ENCODE results near the gene SPIC. TPM values are rescaled to one million over a fixed set of nuclear protein-coding genes. Genes with fewer than 3 reads are reported as not detected.

SPIC gene
- total and polyA plus RNA-seq, 2 donors (not counting 3 experiments of a cell fraction or from before 2014, with no cell fraction given), result not detected

DNA sequence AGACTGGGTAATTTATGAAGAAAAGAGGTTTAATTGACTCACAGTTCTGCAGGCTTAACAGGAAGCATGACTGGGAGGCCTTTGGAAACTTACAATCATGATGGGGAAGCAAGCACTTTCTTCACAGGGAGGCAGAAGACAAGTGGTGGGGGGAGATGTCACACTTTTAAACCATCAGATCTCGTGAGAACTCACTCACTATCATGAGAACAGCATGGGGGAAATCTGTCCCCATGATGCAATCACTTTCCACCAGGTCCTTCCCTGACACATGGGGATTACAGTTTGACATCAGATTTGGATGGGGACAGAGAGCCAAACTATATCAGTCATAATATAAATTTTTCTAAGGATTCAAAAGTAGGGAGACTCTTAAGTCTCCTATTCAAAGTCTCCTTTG is 46.0 kb downstream of the SPIC start:
- H3K79me2 ChIP-seq (ENCODE audit: control insufficient read depth, insufficient read depth, low read length), result no peaks in the 10 kb centered on the region
- H3K27ac ChIP-seq (ENCODE audit: insufficient read depth, low read depth, low read length), result no peak overlapping the region
- no peak overlapping the region for H2AFZ ChIP-seq (ENCODE audit: low read depth, low read length)
- no peaks in the 10 kb centered on the region for H4K20me1 ChIP-seq (replicated peaks; ENCODE audit: control insufficient read depth, extremely low read depth, insufficient read depth, low read length)
- no peaks in the 10 kb centered on the region for H3K4me1 ChIP-seq (ENCODE audit: control insufficient read depth, extremely low read depth, insufficient read depth, low read length)
- dilution Hi-C loops (cut with MboI; ENCODE audit: extremely low pct_ligation_motif_present, low sequenced_read_pairs), result no loop called here
- H3K9me1 ChIP-seq (replicated peaks; ENCODE audit: control insufficient read depth, extremely low read depth, insufficient read depth, low read length), result no peaks in the 10 kb centered on the region
- H3K4me3 ChIP-seq (replicated peaks in 1 of 3; ENCODE audit: insufficient read depth in 1 of 3, low read depth in 1 of 3, low read length in 3 of 3), result no peak overlapping the region
- TF ChIP-seq, protein P1, sequence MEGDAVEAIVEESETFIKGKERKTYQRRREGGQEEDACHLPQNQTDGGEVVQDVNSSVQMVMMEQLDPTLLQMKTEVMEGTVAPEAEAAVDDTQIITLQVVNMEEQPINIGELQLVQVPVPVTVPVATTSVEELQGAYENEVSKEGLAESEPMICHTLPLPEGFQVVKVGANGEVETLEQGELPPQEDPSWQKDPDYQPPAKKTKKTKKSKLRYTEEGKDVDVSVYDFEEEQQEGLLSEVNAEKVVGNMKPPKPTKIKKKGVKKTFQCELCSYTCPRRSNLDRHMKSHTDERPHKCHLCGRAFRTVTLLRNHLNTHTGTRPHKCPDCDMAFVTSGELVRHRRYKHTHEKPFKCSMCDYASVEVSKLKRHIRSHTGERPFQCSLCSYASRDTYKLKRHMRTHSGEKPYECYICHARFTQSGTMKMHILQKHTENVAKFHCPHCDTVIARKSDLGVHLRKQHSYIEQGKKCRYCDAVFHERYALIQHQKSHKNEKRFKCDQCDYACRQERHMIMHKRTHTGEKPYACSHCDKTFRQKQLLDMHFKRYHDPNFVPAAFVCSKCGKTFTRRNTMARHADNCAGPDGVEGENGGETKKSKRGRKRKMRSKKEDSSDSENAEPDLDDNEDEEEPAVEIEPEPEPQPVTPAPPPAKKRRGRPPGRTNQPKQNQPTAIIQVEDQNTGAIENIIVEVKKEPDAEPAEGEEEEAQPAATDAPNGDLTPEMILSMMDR (IDR thresholded peaks at IDR 0.05; ENCODE audit: extremely low read depth in 1 of 2, insufficient read depth in 1 of 2, low read depth in 1 of 2, low read length in 2 of 2), result no peak
- TF ChIP-seq POLR2AphosphoS5 (IDR thresholded peaks at IDR 0.05; ENCODE audit: insufficient read depth, low read depth, low read length), result no peak
- intact Hi-C loops (cut with micrococcal nuclease), result no loop called here
- no peaks in the 10 kb centered on the region for H3K9me3 ChIP-seq (replicated peaks; ENCODE audit: control insufficient read depth, insufficient read depth, low read length)
- H3K36me3 ChIP-seq (ENCODE audit: control insufficient read depth in 2 of 2, extremely low read depth in 1 of 2, insufficient read depth in 2 of 2, low read length in 2 of 2), result no peaks in the 10 kb centered on the region
- no TSS peak for BruUV-seq (replicated peaks)
- no peak for FAIRE-seq
- no peaks in the 10 kb centered on the region for H3K27me3 ChIP-seq (ENCODE audit: control insufficient read depth in 2 of 2, insufficient read depth in 2 of 2, low read length in 2 of 2)
- DNase-seq (ENCODE audit: low read depth, low spot score), result no peak
- CTCF ChIA-PET, result no interaction called here
- H3K4me2 ChIP-seq (ENCODE audit: insufficient read depth, low read length), result no peak overlapping the region
- POLR2A ChIA-PET, result no interaction called here
- no peak overlapping the region for H3K9ac ChIP-seq (replicated peaks; ENCODE audit: extremely low read depth, insufficient read depth, low read length)

DNA sequence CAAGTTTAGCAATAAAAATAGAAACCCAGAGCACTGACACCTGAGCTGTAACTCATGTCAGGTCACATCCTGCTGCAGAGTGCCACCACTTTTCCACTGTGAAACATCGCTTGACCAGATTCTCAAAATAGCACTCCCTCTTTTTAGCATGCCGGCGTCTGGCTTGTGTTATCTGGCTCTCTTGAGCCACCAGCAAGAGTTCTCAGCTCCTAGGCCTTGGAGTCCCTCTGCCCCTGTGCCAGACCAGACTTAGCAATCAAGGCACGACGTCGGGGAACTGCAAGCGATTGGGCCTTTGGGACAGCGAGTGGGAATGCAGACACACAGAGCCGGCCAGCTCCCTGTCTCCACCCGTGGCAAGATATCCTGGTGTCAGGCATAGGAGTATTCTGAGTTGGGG is 52.5 kb downstream of the SPIC start:
- dilution Hi-C loops (cut with MboI; ENCODE audit: extremely low pct_ligation_motif_present, low sequenced_read_pairs), result no loop called here
- FAIRE-seq, result no peak
- TF ChIP-seq, protein P1 (IDR thresholded peaks at IDR 0.05; ENCODE audit: extremely low read depth in 1 of 2, insufficient read depth in 1 of 2, low read depth in 1 of 2, low read length in 2 of 2), result no peak

More for the DNA sequence above, 52.5 kb downstream of the SPIC start:
- Histone ChIP-seq H2AFZ (ENCODE audit: low read depth, low read length) (no peak overlapping the region), H3K27ac (ENCODE audit: insufficient read depth, low read depth, low read length) (no peak overlapping the region), H3K4me2 (ENCODE audit: insufficient read depth, low read length) (no peak overlapping the region), H3K9ac (replicated peaks; ENCODE audit: extremely low read depth, insufficient read depth, low read length) (no peak overlapping the region), H3K79me2 (ENCODE audit: control insufficient read depth, insufficient read depth, low read length) (no peaks in the 10 kb centered on the region), H3K4me3 (replicated peaks in 1 of 3; ENCODE audit: insufficient read depth in 1 of 3, low read depth in 1 of 3, low read length in 3 of 3) (no peak overlapping the region), H4K20me1 (replicated peaks; ENCODE audit: control insufficient read depth, extremely low read depth, insufficient read depth, low read length) (no peaks in the 10 kb centered on the region), H3K27me3 (ENCODE audit: control insufficient read depth in 2 of 2, insufficient read depth in 2 of 2, low read length in 2 of 2) (no peaks in the 10 kb centered on the region), H3K9me1 (replicated peaks; ENCODE audit: control insufficient read depth, extremely low read depth, insufficient read depth, low read length) (no peaks in the 10 kb centered on the region), H3K36me3 (ENCODE audit: control insufficient read depth in 2 of 2, extremely low read depth in 1 of 2, insufficient read depth in 2 of 2, low read length in 2 of 2) (no peaks in the 10 kb centered on the region), H3K9me3 (replicated peaks; ENCODE audit: control insufficient read depth, insufficient read depth, low read length) (no peaks in the 10 kb centered on the region), H3K4me1 (ENCODE audit: control insufficient read depth, extremely low read depth, insufficient read depth, low read length) (no peaks in the 10 kb centered on the region)
- POLR2A ChIA-PET, result no interaction called here
- DNase-seq (ENCODE audit: low read depth, low spot score), result no peak
- no TSS peak for BruUV-seq (replicated peaks)
- CTCF ChIA-PET, result no interaction called here
- intact Hi-C loops (cut with micrococcal nuclease), result no loop called here

All from endothelial cell of umbilical vein (primary cell).